Forelimb muscle (tissue), 1 donor: ENCODE results near the gene TRIM29. TPM values are rescaled to one million over a fixed set of nuclear protein-coding genes. Genes with fewer than 3 reads are reported as not detected.
"Not testable (repeated sequence)": the region's sequence is repeated elsewhere in the genome, so short reads cannot be mapped to it uniquely, and the experiment has no call there.

Experiments
- DNase-seq: peaks from one replicate; pipeline ENCODE4 v3.0.0-alpha.2; 2013; ENCODE audit warnings: low read depth
- polyA plus RNA-seq: library from polyadenylated mRNA; unstranded; fragments of 120-200 nt; gene quantifications from one replicate; pipeline ENCODE4 v1.2.1, GENCODE V29; 2013; ENCODE audit not compliant: insufficient read length

TRIM29 gene
- polyA plus RNA-seq, 1 donor = not detected

GRCh38 chr11:120172054-120172911, 34.4 kb upstream of the TRIM29 start:
- DNase-seq = no peak

GRCh38 chr11:120170741-120171261, 32.9 kb upstream of the TRIM29 start:
- no peak for DNase-seq

GRCh38 chr11:120169981-120170698, 32.2 kb upstream of the TRIM29 start:
- no peak for DNase-seq

- DNase-seq = no peak
Observed at GRCh38 chr11:120168960-120169681, 31.2 kb upstream of the TRIM29 start.

- no peak for DNase-seq
Observed at GRCh38 chr11:120168108-120168959, 30.4 kb upstream of the TRIM29 start.

- no peak for DNase-seq
Observed at GRCh38 chr11:120167659-120168058, 29.7 kb upstream of the TRIM29 start.

- DNase-seq = no peak
Observed at GRCh38 chr11:120160436-120160835, 22.5 kb upstream of the TRIM29 start.

- no peak for DNase-seq
Observed at GRCh38 chr11:120153221-120153620, 15.3 kb upstream of the TRIM29 start.

GRCh38 chr11:120151536-120151935, 13.6 kb upstream of the TRIM29 start:
- no peak for DNase-seq

- no peak for DNase-seq
Observed at GRCh38 chr11:120149246-120149645, 11.3 kb upstream of the TRIM29 start.

- DNase-seq = no peak
Observed at GRCh38 chr11:120147950-120148270, 10.0 kb upstream of the TRIM29 start.

- no peak for DNase-seq
Observed at GRCh38 chr11:120147094-120147949, 9.4 kb upstream of the TRIM29 start.

GRCh38 chr11:120146413-120147093, 8.6 kb upstream of the TRIM29 start:
- no peak for DNase-seq

GRCh38 chr11:120144501-120144900, 6.6 kb upstream of the TRIM29 start:
- DNase-seq = no peak

GRCh38 chr11:120143472-120143871, 5.6 kb upstream of the TRIM29 start:
- not testable (repeated sequence) for DNase-seq

- no peak for DNase-seq
Observed at GRCh38 chr11:120142441-120143100, 4.7 kb upstream of the TRIM29 start.

GRCh38 chr11:120141768-120142423, 4.0 kb upstream of the TRIM29 start:
- DNase-seq = no peak

GRCh38 chr11:120141113-120141767, 3.3 kb upstream of the TRIM29 start:
- DNase-seq = no peak
